ENCODE measurements around the gene EIF5.

Gene EIF5

GRCh38 chr14:103296987-103297386 lies 37.0 kb upstream of the EIF5 start:
- TF ChIP-seq GATA1 (IDR thresholded peaks at IDR 0.05; ENCODE audit: low read depth, low read length) (no peak), POLR2A (IDR thresholded peaks at IDR 0.05; ENCODE audit: low read length) (no peak)
- peak; percentile 26 to 44 for DNase-seq

DNA sequence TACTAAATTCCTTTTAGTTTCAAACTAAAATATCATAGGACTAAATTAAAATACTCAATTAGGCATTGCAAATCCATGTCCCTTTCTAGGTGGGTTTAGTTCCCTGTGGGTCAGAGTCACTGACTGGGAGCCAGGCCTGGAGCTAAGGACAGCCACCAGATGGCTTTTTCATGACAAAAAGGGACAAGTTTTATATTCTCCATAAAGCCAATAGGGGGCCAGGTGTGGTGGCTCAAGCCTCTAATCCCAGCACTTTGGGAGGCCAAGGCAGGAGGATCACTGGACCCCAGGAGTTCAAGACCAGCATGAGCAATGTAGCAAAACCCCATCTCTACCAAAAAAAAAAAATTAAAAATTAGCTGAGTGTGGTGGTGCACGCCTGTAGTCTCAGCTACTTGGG lies 35.4 kb upstream of the EIF5 start:
- no peak for TF ChIP-seq POLR2A (IDR thresholded peaks at IDR 0.05; ENCODE audit: low read length)
- TF ChIP-seq GATA1 (IDR thresholded peaks at IDR 0.05; ENCODE audit: low read depth, low read length), result no peak
- peak; percentile 17 to 40 for DNase-seq

GRCh38 chr14:103301512-103302354 lies 32.3 kb upstream of the EIF5 start:
- TF ChIP-seq POLR2A (IDR thresholded peaks at IDR 0.05; ENCODE audit: low read length), result no peak
- TF ChIP-seq GATA1 (IDR thresholded peaks at IDR 0.05; ENCODE audit: low read depth, low read length), result no peak
- DNase-seq, result no peak

- no peak for DNase-seq
- TF ChIP-seq GATA1 (IDR thresholded peaks at IDR 0.05; ENCODE audit: low read depth, low read length) (no peak), POLR2A (IDR thresholded peaks at IDR 0.05; ENCODE audit: low read length) (no peak)
These were observed 31.1 kb upstream of the EIF5 start for GRCh38 chr14:103302966-103303365.

DNA sequence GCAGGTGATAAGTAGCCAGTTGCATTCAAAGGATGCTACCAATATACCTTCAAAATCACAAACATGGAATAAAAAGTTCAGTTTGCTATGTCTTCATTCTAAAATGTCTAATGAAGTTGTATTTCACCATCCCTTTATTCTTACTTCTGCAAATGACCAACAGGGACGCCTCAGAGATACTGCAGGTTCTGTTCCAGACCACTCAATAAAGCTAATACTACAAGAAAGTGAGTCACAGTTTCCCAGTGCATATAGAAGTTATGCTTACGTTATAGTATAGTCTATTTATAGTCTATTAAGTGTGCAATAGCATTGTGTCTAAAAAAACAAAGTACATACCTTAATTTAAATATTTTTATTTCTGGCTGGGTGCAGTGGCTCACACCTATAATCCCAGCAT lies 29.3 kb upstream of the EIF5 start:
- no peak for TF ChIP-seq POLR2A (IDR thresholded peaks at IDR 0.05; ENCODE audit: low read length)
- TF ChIP-seq GATA1 (IDR thresholded peaks at IDR 0.05; ENCODE audit: low read depth, low read length), result no peak
- no peak for DNase-seq

GRCh38 chr14:103308717-103309616 lies 25.1 kb upstream of the EIF5 start:
- TF ChIP-seq GATA1 (IDR thresholded peaks at IDR 0.05; ENCODE audit: low read depth, low read length) (no peak), POLR2A (IDR thresholded peaks at IDR 0.05; ENCODE audit: low read length) (no peak)
- DNase-seq, result peak in 1 of 2 experiments; percentile 16

- TF ChIP-seq GATA1 (IDR thresholded peaks at IDR 0.05; ENCODE audit: low read depth, low read length), result no peak
- TF ChIP-seq POLR2A (IDR thresholded peaks at IDR 0.05; ENCODE audit: low read length), result no peak
- DNase-seq, result no peak
These were observed 23.4 kb upstream of the EIF5 start for GRCh38 chr14:103310576-103311095.

GRCh38 chr14:103311171-103311997 lies 22.7 kb upstream of the EIF5 start:
- no peak for DNase-seq
- no peak for TF ChIP-seq GATA1 (IDR thresholded peaks at IDR 0.05; ENCODE audit: low read depth, low read length)
- TF ChIP-seq POLR2A (IDR thresholded peaks at IDR 0.05; ENCODE audit: low read length), result no peak

- no peak for DNase-seq
- no peak for TF ChIP-seq GATA1 (IDR thresholded peaks at IDR 0.05; ENCODE audit: low read depth, low read length)
These were observed 21.9 kb upstream of the EIF5 start for GRCh38 chr14:103312006-103312635.

DNA sequence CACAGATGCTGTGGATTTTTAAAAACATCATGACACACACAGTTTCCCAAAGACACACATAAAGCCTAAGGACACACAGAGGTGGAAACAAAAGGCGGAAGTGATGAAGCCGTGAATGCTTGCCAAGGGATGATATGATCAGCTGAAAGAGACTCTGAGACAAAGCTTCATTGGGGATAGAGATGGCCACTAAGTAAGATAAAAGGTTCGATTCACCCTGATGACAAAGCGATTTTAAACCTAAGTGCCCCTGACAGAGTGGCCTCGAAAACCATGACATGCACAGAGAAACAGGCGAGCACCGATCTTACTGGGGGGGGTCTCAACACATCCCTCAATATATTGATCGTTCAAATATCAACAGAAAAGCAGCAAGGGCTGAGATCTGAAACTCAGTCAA lies 20.3 kb upstream of the EIF5 start:
- DNase-seq, result peak; percentile 60 to 73
- TF ChIP-seq GATA1 (IDR thresholded peaks at IDR 0.05; ENCODE audit: low read depth, low read length), result no peak
- TF ChIP-seq POLR2A (IDR thresholded peaks at IDR 0.05; ENCODE audit: low read length), result no peak

- DNase-seq, result peak; percentile 93 to 98
- TF ChIP-seq POLR2A (IDR thresholded peaks at IDR 0.05; ENCODE audit: low read length) (peak; percentile 59), GATA1 (IDR thresholded peaks at IDR 0.05; ENCODE audit: low read depth, low read length) (peak; percentile 74)
These were observed 19.4 kb upstream of the EIF5 start for GRCh38 chr14:103314496-103315277.

GRCh38 chr14:103315351-103315911 lies 18.6 kb upstream of the EIF5 start:
- peak in 1 of 2 experiments; percentile 44 for DNase-seq
- TF ChIP-seq GATA1 (IDR thresholded peaks at IDR 0.05; ENCODE audit: low read depth, low read length) (no peak), POLR2A (IDR thresholded peaks at IDR 0.05; ENCODE audit: low read length) (no peak)
